Nephron (organoid): ENCODE measurements around the gene LIMS1.
A peak's percentile ranks its signal among the peaks of the same experiment; 100 is the strongest.
"Not testable (repeated sequence)": the region's sequence is repeated elsewhere in the genome, so short reads cannot be mapped to it uniquely, and the experiment has no call there.

Source experiments
- H3K27ac Mint-ChIP-seq, 3 experiments: 2 replicates each; pipeline ENCODE4 v1.8.0; 2020; ENCODE audit warnings: mixed read lengths in 3 of 3, mild to moderate bottlenecking in 2 of 3, moderate library complexity in 1 of 3
- H3K27me3 Mint-ChIP-seq: 2 replicates; pipeline ENCODE4 v1.8.0; 2021; ENCODE audit warnings: low read depth, mild to moderate bottlenecking, moderate library complexity, mixed read lengths
- H3K36me3 Mint-ChIP-seq: 2 replicates; pipeline ENCODE4 v1.8.0; 2020; ENCODE audit warnings: low read depth, mixed read lengths
- H3K4me1 Mint-ChIP-seq: 2 replicates; pipeline ENCODE4 v1.8.0; 2020; ENCODE audit warnings: mixed read lengths
- H3K4me3 Mint-ChIP-seq, 3 experiments: 2 replicates each; pipeline ENCODE4 v1.8.0; 2020; ENCODE audit warnings: mild to moderate bottlenecking in 3 of 3, mixed read lengths in 3 of 3, moderate library complexity in 2 of 3
- H3K9me3 Mint-ChIP-seq: 2 replicates; pipeline ENCODE4 v1.8.0; 2020; ENCODE audit warnings: mixed read lengths
- TF ChIP-seq, protein P1 (sequence below), 3 experiments: fragments of 200-600 bp; sonication (generic); IDR thresholded peaks; one replicate each; pipeline ENCODE4 v1.5.0; 2021; ENCODE audit warnings: antibody characterized with exemption in 3 of 3; ENCODE audit not compliant: unreplicated experiment in 3 of 3

LIMS1 gene

DNA sequence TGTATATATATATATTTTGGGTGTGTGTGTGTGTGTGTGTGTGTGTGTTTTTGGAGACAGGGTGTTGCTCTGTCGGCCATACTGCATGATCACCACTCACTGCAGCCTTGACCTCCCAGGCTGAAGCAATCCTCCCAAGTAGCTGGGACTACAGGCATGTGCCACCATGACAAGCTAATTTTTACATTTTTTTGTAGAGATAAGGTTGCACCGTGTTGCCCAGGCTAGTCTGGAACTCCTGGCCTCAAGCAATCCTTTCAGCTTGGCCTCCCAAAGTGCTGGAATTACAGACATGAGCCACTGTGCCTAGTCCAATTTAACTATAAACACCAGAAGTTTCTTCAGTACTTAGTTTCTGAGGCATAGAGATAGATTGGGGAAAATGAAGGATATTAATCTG is 18.3 kb downstream of the LIMS1 start:
- peaks cover 3% of the 10 kb centered on the region for H3K36me3 Mint-ChIP-seq
- no peak overlapping the region for H3K4me3 Mint-ChIP-seq
- no peaks in the 10 kb centered on the region for H3K9me3 Mint-ChIP-seq
- peaks cover 34% of the 10 kb centered on the region for H3K4me1 Mint-ChIP-seq
- peak overlapping the region in 1 of 3 experiments; percentile 80 for H3K27ac Mint-ChIP-seq
- TF ChIP-seq, protein P1, sequence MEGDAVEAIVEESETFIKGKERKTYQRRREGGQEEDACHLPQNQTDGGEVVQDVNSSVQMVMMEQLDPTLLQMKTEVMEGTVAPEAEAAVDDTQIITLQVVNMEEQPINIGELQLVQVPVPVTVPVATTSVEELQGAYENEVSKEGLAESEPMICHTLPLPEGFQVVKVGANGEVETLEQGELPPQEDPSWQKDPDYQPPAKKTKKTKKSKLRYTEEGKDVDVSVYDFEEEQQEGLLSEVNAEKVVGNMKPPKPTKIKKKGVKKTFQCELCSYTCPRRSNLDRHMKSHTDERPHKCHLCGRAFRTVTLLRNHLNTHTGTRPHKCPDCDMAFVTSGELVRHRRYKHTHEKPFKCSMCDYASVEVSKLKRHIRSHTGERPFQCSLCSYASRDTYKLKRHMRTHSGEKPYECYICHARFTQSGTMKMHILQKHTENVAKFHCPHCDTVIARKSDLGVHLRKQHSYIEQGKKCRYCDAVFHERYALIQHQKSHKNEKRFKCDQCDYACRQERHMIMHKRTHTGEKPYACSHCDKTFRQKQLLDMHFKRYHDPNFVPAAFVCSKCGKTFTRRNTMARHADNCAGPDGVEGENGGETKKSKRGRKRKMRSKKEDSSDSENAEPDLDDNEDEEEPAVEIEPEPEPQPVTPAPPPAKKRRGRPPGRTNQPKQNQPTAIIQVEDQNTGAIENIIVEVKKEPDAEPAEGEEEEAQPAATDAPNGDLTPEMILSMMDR (IDR thresholded peaks at IDR 0.05; ENCODE audit: unreplicated experiment in 3 of 3): no peak
- H3K27me3 Mint-ChIP-seq: no peaks in the 10 kb centered on the region

DNA sequence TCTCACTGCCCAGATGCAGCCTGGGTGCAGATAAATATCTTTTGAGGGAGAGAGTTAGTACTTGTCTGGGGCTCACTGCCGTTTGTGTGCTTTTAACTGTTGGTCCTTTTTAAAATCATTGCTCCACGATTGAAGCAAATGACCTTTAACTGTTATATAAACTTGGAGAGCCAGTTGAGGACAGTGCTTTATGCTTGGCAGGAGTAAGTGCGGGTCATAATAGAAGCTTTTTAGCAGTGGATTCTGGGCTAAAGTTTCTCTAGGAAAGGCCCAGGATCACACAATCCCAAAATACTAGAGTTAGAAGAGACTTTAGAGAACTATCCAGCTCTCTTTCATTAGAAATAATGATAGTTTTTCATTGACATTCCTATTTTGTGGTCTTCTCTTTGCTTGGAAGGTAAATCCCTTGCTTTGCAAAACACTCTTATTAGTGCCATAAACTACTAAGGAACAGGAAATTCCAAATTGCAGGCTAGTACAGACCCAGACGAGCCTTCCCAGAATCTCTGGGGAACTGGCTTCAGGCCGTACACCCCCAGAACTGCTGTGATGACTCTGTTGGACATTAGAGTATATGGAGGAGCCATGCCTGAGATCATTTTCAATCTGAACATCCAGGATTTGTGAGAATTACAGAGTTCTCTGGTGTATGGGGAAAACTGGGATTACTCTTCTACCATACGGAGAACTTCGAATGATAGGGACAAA is 19.1 kb downstream of the LIMS1 start:
- Mint-ChIP-seq H3K27ac (peak overlapping the region; percentile 68 to 80 (median 73)), H3K9me3 (no peaks in the 10 kb centered on the region), H3K36me3 (peaks cover 3% of the 10 kb centered on the region), H3K4me3 (no peak overlapping the region), H3K4me1 (peaks cover 26% of the 10 kb centered on the region), H3K27me3 (no peaks in the 10 kb centered on the region)
- TF ChIP-seq, protein P1 (IDR thresholded peaks at IDR 0.05; ENCODE audit: unreplicated experiment in 3 of 3): no peak

DNA sequence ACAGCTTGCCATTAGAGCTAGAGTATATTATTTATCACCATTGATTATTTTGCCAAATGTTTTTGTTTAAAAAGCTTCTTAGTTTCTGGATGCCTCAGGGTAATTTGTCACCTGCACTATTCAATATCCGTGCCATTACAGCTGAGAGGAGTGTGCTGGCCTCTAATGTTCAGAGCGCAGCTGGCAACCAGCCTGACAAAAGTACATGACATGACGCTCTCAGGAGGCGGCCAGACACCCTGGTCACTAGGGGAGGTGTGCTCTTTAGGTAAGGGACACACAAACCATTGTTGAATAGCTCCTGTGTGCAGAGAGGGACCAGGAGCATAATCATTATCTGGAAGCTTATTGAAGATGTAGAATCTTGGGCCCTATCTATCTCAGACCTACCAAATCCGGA is 20.3 kb downstream of the LIMS1 start:
- H3K4me3 Mint-ChIP-seq: no peak overlapping the region
- TF ChIP-seq, protein P1 (IDR thresholded peaks at IDR 0.05; ENCODE audit: unreplicated experiment in 3 of 3): no peak
- no peaks in the 10 kb centered on the region for H3K27me3 Mint-ChIP-seq
- H3K36me3 Mint-ChIP-seq: peaks cover 3% of the 10 kb centered on the region
- H3K4me1 Mint-ChIP-seq: peaks cover 23% of the 10 kb centered on the region
- H3K27ac Mint-ChIP-seq: peak overlapping the region in 2 of 3 experiments; percentile 29 to 44
- no peaks in the 10 kb centered on the region for H3K9me3 Mint-ChIP-seq

DNA sequence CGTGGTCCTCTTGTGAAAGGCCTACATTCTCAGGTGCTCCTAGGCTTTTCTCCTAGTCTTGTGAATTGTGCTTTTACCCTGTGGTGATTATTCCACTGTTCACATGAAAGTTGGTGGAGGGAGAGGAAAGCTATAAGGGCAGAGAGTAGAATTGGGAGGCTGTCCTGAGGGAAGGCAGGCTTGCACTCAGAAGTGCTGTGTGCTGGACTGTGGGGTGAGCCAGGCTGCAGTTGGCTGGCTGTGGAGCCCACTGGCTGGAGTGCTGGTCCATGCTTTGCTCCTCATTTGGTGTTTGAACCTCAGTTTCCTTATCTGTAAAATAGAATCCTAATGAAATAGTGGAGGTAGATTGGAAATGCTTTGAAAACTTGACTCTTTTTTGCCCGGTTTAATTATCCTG is 21.3 kb downstream of the LIMS1 start:
- Mint-ChIP-seq H3K27ac (no peak overlapping the region), H3K9me3 (no peaks in the 10 kb centered on the region), H3K27me3 (no peaks in the 10 kb centered on the region), H3K36me3 (peaks cover 3% of the 10 kb centered on the region), H3K4me1 (peaks cover 33% of the 10 kb centered on the region), H3K4me3 (no peak overlapping the region)
- TF ChIP-seq, protein P1 (IDR thresholded peaks at IDR 0.05; ENCODE audit: unreplicated experiment in 3 of 3): no peak

DNA sequence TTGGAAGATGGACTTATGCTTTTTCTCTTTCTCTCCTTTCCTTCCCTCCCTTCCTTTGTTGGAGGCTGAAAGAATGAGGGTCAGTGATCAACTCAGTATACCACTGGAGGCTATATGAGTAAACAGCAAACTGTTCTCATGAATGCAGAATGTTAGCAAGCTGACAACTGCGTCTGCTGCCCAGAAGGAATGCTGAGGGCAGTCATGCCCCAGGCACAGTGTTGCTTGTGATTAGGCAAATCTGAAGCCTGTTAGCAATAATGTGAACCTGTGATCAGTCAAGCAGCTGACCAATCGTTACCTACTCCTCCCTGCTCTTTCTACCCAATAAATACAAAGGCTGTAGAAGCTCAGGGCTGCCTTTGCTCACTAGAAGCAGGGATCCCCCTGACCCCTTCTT is 22.3 kb downstream of the LIMS1 start:
- not testable (repeated sequence) for H3K27ac Mint-ChIP-seq, H3K36me3 Mint-ChIP-seq, H3K9me3 Mint-ChIP-seq, H3K4me3 Mint-ChIP-seq, H3K27me3 Mint-ChIP-seq
- H3K4me1 Mint-ChIP-seq: peaks cover 39% of the 10 kb centered on the region

DNA sequence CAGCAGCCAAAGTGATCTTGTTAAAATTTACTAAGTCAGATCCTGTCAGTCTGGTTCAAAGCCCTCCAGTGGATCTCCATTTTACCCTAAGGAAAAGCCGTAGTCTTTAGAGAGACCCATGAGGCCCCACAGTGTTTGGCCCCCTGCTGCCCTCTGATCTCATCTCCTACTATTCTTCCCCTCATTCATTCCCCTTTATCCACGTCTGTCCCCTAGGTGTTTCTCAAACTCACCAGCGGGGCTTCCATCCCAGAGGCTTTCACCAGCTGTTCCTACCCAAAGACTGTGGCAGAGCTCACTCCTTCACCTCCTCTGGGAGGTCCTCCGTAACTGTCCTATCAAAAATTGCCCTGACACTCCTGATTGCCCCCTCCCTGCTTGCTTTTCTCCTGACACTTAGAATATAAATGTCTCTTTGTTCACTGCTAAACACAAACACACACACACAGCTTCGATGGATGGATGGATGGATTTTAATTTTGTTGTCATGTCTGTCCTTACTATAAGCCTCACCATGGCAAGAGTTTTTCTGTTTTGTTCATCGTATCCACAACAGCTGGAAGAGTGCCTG is 26.1 kb downstream of the LIMS1 start:
- no peak overlapping the region for H3K4me3 Mint-ChIP-seq
- H3K9me3 Mint-ChIP-seq: peaks cover 17% of the 10 kb centered on the region
- H3K36me3 Mint-ChIP-seq: peaks cover 25% of the 10 kb centered on the region
- H3K4me1 Mint-ChIP-seq: peaks cover 18% of the 10 kb centered on the region
- TF ChIP-seq, protein P1 (IDR thresholded peaks at IDR 0.05; ENCODE audit: unreplicated experiment in 3 of 3): no peak
- no peaks in the 10 kb centered on the region for H3K27me3 Mint-ChIP-seq
- H3K27ac Mint-ChIP-seq: peak overlapping the region; percentile 17 to 51 (median 40)
